HG02852 (cell line): ENCODE measurements around the gene ITGA5.
"Not testable (repeated sequence)": the region's sequence is repeated elsewhere in the genome, so short reads cannot be mapped to it uniquely, and the experiment has no call there.

ENCODE experiments used
- ATAC-seq: cut with Tn5 transposase; IDR thresholded peaks from one replicate; pipeline ENCODE4 v1.9.1; 2021; ENCODE audit warnings: mild to moderate bottlenecking, moderate library complexity; ENCODE audit not compliant: unreplicated experiment

ITGA5 gene

DNA sequence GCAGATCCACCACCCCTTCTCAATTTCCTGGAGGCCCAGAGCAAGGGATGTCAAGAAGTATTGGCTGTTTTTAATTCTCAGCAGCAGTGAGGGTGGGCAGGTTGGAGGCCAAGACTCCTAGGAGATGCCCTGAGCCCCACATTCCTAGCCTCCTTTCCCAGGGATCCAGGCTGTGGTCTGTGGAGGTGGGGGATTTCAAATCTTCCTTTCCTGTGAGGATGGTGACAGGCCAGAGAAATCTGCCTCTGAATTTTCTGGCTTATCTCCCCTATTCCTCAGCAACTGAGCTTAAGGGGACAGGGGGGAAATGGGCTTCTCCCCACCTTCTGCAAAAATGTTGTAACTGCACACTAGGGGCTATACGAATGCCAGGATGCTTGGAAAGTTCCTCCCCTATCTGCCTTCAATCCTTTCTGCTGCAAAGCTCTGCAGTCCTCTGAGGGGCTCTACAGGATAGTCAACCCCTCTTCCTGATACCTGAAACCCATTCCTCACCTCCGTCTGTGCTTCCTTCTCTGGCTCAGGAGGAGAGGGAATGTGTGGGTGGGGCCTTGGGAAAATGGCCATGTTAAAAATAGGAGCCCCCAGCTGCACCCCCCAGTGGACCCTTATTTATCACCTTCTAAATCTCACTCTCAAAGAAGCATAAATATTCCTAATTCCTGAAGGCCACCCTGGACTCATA is 61.4 kb downstream of the ITGA5 start:
- ATAC-seq, result no peak

DNA sequence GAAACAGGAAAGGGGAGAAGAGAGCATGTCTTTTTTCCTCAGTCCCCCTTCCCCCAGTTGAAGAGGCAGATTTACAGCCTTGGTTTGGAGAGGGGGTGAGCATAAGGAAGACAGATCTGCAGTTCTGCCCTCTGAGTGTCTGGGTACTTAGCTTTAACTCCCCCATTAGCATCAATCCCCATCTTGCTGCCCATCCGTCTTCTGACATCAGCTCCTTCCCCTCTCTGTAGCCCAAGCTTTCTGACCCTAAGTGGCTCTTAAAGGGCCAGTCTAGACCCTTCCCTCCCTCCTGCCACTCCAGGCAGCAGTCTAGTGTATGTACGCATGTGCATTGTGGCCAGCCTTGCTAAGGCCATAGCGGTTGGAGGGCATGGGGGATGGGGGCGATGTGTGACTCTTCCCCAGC is 62.1 kb downstream of the ITGA5 start:
- ATAC-seq, result no peak

DNA sequence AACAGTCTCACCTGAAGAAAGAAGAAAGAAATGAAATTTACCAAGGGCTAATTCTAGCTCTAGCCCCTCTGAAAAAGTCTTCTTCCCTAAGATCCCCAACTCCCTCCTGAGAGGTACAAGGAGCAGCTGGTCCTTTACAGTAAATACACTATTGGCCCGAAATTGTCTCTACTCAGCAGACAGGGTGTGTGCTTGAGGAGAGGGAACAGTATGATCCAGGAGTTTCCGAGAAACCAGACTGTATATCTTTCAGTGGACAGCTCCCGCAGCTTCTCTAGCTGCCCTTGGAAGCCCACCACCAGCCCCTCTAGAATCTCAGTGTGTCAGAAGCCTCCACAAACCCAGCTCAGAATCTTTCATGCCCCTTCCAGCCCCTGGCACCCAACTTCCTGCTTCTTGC is 62.8 kb downstream of the ITGA5 start:
- ATAC-seq, result no peak

DNA sequence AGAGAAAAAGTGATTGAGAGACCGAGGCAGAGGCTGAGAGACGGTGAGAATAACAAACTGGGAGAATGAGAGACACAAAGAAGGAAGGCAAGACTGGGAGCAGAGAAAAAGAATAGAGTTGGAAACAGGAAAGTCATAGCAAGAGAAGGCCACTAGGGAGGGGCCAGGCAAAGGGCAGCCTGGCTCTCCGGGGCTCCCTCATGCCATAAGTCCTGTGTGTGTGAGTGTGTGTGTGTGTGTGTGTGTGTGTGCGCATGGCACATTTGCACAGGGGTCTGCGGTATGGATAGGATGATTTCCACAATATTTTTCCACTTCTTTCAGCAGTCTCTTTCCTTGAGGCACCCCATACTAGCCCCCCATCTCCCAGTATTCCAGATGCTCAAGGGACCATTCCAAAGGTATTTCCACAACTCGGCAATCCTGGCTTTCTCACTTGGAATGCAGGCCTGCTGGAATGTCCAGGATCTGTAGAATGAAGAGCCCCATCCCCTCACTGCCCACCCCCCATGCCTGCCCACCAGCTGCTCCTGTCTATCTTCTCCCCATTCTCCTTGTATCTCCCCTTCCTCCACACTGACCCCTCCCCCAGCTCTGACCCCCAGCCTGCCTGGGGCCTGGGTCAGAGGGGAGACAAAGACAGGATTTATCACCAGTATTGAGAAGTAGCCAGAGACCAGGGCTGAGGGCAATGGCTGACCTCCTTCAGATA is 63.8 kb downstream of the ITGA5 start:
- no peak for ATAC-seq

DNA sequence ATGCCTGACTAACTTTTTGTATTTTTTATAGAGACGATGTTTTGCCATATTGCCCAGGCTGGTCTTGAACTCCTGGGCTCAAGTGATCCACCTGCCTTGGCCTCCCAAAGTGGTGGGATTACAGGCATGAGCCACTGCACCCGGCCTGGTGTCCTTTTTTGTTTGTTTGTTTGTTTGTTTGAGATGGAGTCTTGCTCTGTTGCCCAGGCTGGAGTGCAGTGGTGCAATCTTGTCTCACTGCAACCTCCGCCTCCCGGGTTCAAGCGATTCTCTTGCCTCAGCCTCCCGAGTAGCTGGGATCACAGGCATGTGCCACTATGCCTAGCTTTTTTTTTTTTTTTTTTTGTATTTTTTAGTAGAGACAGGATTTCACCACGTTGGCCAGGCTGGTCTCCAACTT is 64.8 kb downstream of the ITGA5 start:
- ATAC-seq, result not testable (repeated sequence)

DNA sequence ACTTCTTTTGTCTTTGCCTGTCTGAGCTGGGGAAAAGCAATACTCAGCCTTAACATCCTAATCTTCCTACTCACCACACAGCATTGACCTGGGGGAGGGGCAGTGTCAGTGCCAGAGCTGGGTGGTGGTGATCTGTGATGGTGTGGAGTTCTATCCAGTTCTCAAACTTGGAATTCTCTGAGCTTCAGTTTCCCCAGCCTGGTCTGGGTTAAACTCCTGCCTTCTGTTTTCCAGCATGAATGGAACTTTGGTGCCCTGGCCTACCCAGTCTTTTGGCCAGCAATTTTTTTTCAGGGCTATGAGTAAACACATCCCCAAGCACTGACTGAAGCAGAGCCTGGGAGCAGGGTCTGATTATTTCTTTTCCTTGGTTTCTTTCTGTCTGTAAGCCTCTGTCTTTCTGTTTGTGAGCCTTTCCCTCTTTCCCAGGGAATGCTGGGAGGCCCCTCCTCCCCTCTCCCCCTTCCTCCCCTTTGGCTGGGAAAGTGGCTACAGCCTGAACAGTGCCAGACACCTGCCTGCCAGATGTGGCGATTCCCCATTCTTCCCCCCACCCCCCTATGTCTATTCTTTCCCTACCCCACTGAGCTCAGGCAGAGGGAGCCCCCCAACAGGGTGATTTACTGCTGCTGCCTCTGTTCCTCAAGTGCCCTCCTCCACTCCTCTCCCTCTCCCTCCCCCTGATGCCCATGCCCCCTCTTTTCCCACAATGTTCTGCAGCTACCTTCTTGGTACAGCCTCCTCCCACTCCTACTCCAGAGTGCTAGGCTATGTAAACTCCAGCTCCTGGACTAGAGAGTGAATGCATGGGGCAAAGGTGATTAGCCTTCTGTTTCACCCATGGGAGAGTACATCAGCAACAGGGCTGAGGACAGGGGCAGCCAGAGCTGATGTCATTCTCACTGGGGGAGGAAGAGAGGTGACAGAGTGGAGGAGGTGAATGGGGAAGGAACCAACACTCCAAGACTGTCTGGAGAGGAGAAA is 65.9 kb downstream of the ITGA5 start:
- no peak for ATAC-seq

DNA sequence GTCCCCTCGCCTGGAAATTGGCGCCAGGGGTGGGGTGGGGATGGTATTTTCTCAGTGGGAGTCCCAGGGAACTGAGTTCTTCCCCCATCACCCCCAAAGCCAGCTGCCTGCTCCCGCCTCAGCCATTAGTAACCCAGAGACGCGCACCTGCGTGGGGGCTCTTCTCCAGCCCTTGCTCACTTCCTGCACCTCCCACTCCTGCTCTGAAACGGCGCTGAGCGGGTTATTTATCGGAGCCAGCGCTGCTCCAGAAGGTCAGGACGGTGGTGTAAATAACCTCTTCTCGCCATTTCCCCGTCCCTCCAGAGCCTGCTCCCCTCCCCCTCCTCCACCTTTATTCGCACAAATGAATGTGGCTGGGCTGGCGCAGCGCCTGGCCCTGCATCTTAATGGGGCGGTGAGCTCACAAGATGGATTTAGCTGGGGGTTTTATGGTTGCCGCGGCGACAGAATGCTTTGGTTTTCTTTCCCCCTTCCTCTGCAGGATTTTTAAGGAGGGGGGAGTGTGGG is 67.0 kb downstream of the ITGA5 start:
- ATAC-seq, result no peak

DNA sequence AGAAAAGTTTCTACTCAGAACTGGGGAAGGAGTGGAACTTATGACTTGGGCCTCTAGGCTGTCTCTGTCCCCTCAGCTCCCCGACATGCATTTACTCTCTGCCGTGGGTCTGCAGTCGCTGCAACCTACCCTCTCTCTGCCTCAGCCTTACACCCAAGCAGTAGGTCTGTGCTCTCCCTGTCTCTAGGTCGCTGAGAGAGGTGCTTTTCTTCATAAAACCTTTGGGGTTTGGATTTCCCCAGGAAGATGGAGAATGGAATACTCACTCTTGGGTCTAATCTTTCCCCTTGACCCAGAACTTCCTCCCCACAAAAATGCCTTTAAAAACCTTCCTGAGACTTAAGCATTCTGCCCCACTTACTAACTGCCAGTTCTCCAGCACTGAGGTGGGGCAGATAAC is 67.7 kb downstream of the ITGA5 start:
- ATAC-seq, result no peak

DNA sequence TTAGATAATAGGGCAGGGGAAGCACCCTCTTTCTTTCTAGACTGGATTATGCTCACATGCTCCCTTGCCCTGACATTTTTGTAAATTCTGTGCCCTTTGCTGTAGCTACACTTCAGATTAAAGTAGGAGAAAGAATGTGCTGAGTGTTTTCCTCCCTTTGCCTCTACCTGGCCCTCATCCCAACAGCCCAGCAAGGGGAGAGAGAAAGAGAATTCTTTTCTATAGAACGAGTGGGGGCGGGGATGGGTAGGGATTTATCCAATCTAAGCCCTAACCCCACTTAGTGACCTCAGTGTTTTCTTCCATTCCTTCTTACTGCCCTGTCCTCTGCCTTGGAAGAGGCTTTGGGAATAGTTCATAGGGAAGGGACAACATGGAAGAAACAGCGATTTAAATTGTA is 68.3 kb downstream of the ITGA5 start:
- no peak for ATAC-seq

DNA sequence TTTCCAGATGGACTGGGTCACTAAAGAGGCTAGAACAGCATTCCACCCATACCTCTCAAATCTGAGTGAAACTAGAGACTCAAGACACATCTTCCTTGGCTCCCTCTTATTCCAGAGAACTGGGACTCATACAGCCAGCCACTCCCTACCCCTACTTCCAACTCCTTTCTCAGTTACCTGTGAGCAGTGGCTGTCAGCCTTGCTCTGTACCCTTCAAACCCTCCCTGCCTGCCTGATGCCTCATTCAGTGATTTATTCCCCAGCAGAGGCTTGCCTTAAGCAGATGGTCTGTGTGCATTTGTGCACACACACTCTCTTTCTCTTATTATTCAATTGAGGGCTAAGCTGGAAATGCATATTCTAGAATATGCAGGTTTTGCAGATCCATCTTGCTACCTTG is 69.4 kb downstream of the ITGA5 start:
- no peak for ATAC-seq

DNA sequence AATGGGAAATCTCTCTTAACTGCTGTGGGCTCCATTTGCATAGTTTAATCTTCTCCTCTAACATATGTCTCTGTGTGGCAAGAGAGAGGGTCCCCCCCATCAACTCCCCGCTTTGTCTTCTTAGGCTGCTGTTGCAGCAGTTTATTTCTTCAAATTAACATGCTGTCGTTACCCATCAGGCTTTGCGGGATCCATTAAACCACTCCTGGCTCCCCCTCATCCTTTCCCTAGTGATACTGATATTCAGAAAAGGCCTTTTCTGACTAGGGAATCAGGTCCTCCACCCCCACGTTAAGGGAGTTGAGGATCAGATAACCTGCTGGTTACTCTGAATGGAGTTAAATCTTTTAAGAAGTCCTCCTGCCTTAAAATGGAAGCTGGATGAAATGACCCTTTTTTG is 70.0 kb downstream of the ITGA5 start:
- no peak for ATAC-seq
